ENCODE measurements around the gene AURKA. TPM values are rescaled to one million over a fixed set of nuclear protein-coding genes. Genes with fewer than 3 reads are reported as not detected.
"Not testable (repeated sequence)": the region's sequence is repeated elsewhere in the genome, so short reads cannot be mapped to it uniquely, and the experiment has no call there.

Gene AURKA
- total and polyA plus RNA-seq, 7 donors = 1.2 to 25.1 (median 3.0) TPM

GRCh38 chr20:56347628-56348304, 44.2 kb downstream of the AURKA start:
- H3K27ac ChIP-seq = no peak overlapping the region
- H3K4me1 ChIP-seq = peaks cover 0 to 8% (median 3%) of the 10 kb centered on the region in 4 donors
- no peaks in the 10 kb centered on the region for H3K9me3 ChIP-seq
- peaks cover 0 to 50% (median 13%) of the 10 kb centered on the region in 3 donors for H3K27me3 ChIP-seq
- intact Hi-C loops (cut with DNase I) = no loop called here
- TF ChIP-seq POLR2AphosphoS5 (IDR thresholded peaks at IDR 0.05) (no peak), CTCF (IDR thresholded peaks at IDR 0.05) (no peak), EP300 (IDR thresholded peaks at IDR 0.05) (no peak), POLR2A (IDR thresholded peaks at IDR 0.05) (no peak)
- no peak for DNase-seq
- WGBS, 2 donors = 43 to 56% methylated on average over 13 of the region's 13 CpGs
- H3K36me3 ChIP-seq = no peaks in the 10 kb centered on the region
- no peak overlapping the region for H3K4me3 ChIP-seq

GRCh38 chr20:56345911-56346310, 46.1 kb downstream of the AURKA start:
- intact Hi-C loops (cut with DNase I) = no loop called here
- no peaks in the 10 kb centered on the region for H3K9me3 ChIP-seq

GRCh38 chr20:56343861-56344381, 48.1 kb downstream of the AURKA start:
- Histone ChIP-seq H3K36me3 (no peaks in the 10 kb centered on the region), H3K27me3 (peaks cover 0 to 54% (median 13%) of the 10 kb centered on the region in 3 donors), H3K9me3 (no peaks in the 10 kb centered on the region), H3K27ac (no peak overlapping the region), H3K4me3 (no peak overlapping the region), H3K4me1 (peaks cover 0 to 8% (median 3%) of the 10 kb centered on the region in 4 donors)
- TF ChIP-seq POLR2AphosphoS5 (IDR thresholded peaks at IDR 0.05) (no peak), POLR2A (IDR thresholded peaks at IDR 0.05) (no peak), EP300 (IDR thresholded peaks at IDR 0.05) (no peak), CTCF (IDR thresholded peaks at IDR 0.05) (peak in 2 of 4 experiments; percentile 18 to 53)
- WGBS, 2 donors = 3 to 11% methylated on average over 41 of the region's 41 CpGs
- intact Hi-C loops (cut with DNase I) = no loop called here
- DNase-seq = no peak

More at GRCh38 chr20:56345911-56346310, 46.1 kb downstream of the AURKA start:
- H3K27me3 ChIP-seq = peaks cover 0 to 58% (median 13%) of the 10 kb centered on the region in 3 donors
- DNase-seq = no peak
- peaks cover 0 to 8% (median 3%) of the 10 kb centered on the region in 4 donors for H3K4me1 ChIP-seq
- TF ChIP-seq POLR2A (IDR thresholded peaks at IDR 0.05) (no peak), EP300 (IDR thresholded peaks at IDR 0.05) (no peak), CTCF (IDR thresholded peaks at IDR 0.05) (no peak)
- 91 to 93% methylated on average over 8 of the region's 8 CpGs for WGBS, 2 donors
- no peak overlapping the region for H3K4me3 ChIP-seq
- H3K27ac ChIP-seq = no peak overlapping the region
- no peaks in the 10 kb centered on the region for H3K36me3 ChIP-seq

GRCh38 chr20:56342783-56343182, 49.2 kb downstream of the AURKA start:
- 88 to 91% methylated on average over 3 of the region's 3 CpGs for WGBS, 2 donors
- Histone ChIP-seq H3K9me3 (no peaks in the 10 kb centered on the region), H3K27ac (no peak overlapping the region), H3K4me3 (no peak overlapping the region), H3K4me1 (peaks cover 0 to 8% (median 3%) of the 10 kb centered on the region in 4 donors), H3K27me3 (peaks cover 0 to 53% (median 13%) of the 10 kb centered on the region in 3 donors), H3K36me3 (no peaks in the 10 kb centered on the region)
- DNase-seq = no peak
- intact Hi-C loops (cut with DNase I) = no loop called here
- TF ChIP-seq POLR2A (IDR thresholded peaks at IDR 0.05) = no peak

- H3K9me3 ChIP-seq; H3K27ac ChIP-seq; DNase-seq; H3K36me3 ChIP-seq; H3K4me1 ChIP-seq; H3K27me3 ChIP-seq; intact Hi-C loops (cut with DNase I); H3K4me3 ChIP-seq: not testable (repeated sequence)
- 71 to 74% methylated on average over 8 of the region's 8 CpGs for WGBS, 2 donors
Observed at GRCh38 chr20:56336709-56337108, 55.3 kb downstream of the AURKA start.
